ENCODE results near the gene VARS1. TPM values are rescaled to one million over a fixed set of nuclear protein-coding genes. Genes with fewer than 3 reads are reported as not detected.

The VARS1 gene
- total RNA-seq, 6 donors from 2014 or later: 21.2 to 67.8 (median 39.7) TPM

DNA sequence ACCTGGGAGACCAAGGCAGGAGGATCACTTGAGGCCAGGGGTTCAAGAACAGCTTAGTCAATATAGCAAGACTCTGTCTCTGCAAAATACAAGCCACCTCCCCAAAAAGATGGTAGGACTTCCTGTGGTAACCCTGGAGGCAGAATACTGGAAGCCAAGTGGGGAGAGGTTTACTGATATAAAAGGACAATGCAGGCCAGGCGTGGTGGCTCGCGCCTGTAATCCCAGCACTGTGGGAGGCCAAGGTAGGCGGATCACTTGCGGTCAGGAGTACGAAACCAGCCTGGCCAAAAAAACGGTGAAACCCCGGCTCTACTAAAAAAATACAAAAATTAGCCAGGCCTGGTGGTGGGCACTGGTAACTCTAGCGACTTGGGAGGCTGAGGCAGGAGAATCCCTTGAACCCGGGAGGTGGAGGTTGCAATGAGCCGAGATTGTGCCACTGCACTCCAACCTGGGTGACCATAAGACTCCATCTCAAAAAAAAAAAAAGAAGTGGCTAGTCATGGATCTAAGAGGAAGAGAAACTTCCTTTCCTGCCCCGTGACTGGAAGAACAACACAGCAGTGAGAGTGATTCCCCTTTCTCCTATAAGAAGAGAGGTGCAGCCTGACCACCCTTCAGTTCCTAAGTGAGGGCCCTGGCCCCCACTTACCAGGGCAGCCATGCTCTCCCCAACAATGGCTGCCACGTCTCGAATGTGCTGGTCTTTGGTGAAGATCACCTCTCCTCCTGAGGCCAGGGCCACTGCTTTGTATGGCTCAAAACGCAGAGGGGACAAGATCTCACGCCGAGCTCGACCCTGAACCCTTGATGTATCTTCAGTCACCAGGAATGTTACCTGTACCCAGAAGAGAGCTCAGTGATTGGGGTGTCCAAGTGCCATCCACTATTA is 26.9 kb downstream of the VARS1 start:
- ATAC-seq (ENCODE audit: low FRiP score in 2 of 2): peak in 1 of 2 donors; percentile 50
- WGBS, 2 donors: 79 to 83% methylated on average over 18 of the region's 18 CpGs
- H3K36me3 ChIP-seq: no peaks in the 10 kb centered on the region
- H3K9me3 ChIP-seq: no peaks in the 10 kb centered on the region
- H3K4me3 ChIP-seq: no peak overlapping the region
- DNase-seq: no peak
- H3K27ac ChIP-seq: peak overlapping the region in 1 of 4 donors; percentile 60
- TF ChIP-seq POLR2AphosphoS5 (IDR thresholded peaks at IDR 0.05) (no peak), POLR2A (IDR thresholded peaks at IDR 0.05) (no peak), EP300 (IDR thresholded peaks at IDR 0.05) (no peak)
- no peaks in the 10 kb centered on the region for H3K27me3 ChIP-seq
- peaks cover 2 to 6% (median 4%) of the 10 kb centered on the region in 4 donors for H3K4me1 ChIP-seq

- no peak overlapping the region for H3K27ac ChIP-seq
- peaks cover 0 to 9% (median 7%) of the 10 kb centered on the region in 4 donors for H3K4me1 ChIP-seq
- no peaks in the 10 kb centered on the region for H3K27me3 ChIP-seq
- WGBS, 2 donors: 81 to 83% methylated on average over 6 of the region's 6 CpGs
- TF ChIP-seq CTCF (IDR thresholded peaks at IDR 0.05): no peak
- TF ChIP-seq POLR2A (IDR thresholded peaks at IDR 0.05): no peak
- no peak for TF ChIP-seq EP300 (IDR thresholded peaks at IDR 0.05)
- no peak for TF ChIP-seq POLR2AphosphoS5 (IDR thresholded peaks at IDR 0.05)
- no peaks in the 10 kb centered on the region for H3K9me3 ChIP-seq
- no peak for DNase-seq
- H3K36me3 ChIP-seq: no peaks in the 10 kb centered on the region
- no peak overlapping the region for H3K4me3 ChIP-seq
- no peak for ATAC-seq (ENCODE audit: low FRiP score in 2 of 2)
Measured at GRCh38 chr6:31767096-31767645, 28.4 kb downstream of the VARS1 start.

GRCh38 chr6:31765910-31766794 is 29.4 kb downstream of the VARS1 start:
- Histone ChIP-seq H3K4me1 (peaks cover 0 to 9% (median 7%) of the 10 kb centered on the region in 4 donors), H3K4me3 (peak overlapping the region in 2 of 4 donors; percentile 9 to 18), H3K9me3 (no peaks in the 10 kb centered on the region), H3K36me3 (no peaks in the 10 kb centered on the region), H3K27me3 (no peaks in the 10 kb centered on the region), H3K27ac (no peak overlapping the region)
- DNase-seq: peak in 1 of 2 donors; percentile 84
- TF ChIP-seq EP300 (IDR thresholded peaks at IDR 0.05) (no peak), CTCF (IDR thresholded peaks at IDR 0.05) (no peak), POLR2A (IDR thresholded peaks at IDR 0.05) (no peak), POLR2AphosphoS5 (IDR thresholded peaks at IDR 0.05) (no peak)
- 56 to 69% methylated on average over 35 to 42 of the region's 42 CpGs for WGBS, 2 donors
- peak in 1 of 2 donors; percentile 58 for ATAC-seq (ENCODE audit: low FRiP score in 2 of 2)

GRCh38 chr6:31765559-31765909 is 30.0 kb downstream of the VARS1 start:
- Histone ChIP-seq H3K36me3 (no peaks in the 10 kb centered on the region), H3K27ac (no peak overlapping the region), H3K4me1 (peaks cover 0 to 9% (median 7%) of the 10 kb centered on the region in 4 donors), H3K4me3 (no peak overlapping the region), H3K9me3 (no peaks in the 10 kb centered on the region), H3K27me3 (no peaks in the 10 kb centered on the region)
- ATAC-seq (ENCODE audit: low FRiP score in 2 of 2): no peak
- 73 to 83% methylated on average over 9 of the region's 9 CpGs for WGBS, 2 donors
- DNase-seq: peak in 1 of 2 donors; percentile 63
- TF ChIP-seq EP300 (IDR thresholded peaks at IDR 0.05) (no peak), CTCF (IDR thresholded peaks at IDR 0.05) (no peak), POLR2AphosphoS5 (IDR thresholded peaks at IDR 0.05) (no peak), POLR2A (IDR thresholded peaks at IDR 0.05) (no peak)

GRCh38 chr6:31764198-31764597 is 31.4 kb downstream of the VARS1 start:
- ATAC-seq (ENCODE audit: low FRiP score in 2 of 2) (no peak), DNase-seq (no peak)
- Histone ChIP-seq H3K36me3 (no peaks in the 10 kb centered on the region), H3K27ac (peak overlapping the region in 1 of 4 donors; percentile 3), H3K4me1 (peaks cover 0 to 7% (median 6%) of the 10 kb centered on the region in 4 donors), H3K9me3 (no peaks in the 10 kb centered on the region), H3K4me3 (no peak overlapping the region), H3K27me3 (no peaks in the 10 kb centered on the region)
- TF ChIP-seq EP300 (IDR thresholded peaks at IDR 0.05): no peak
- no peak for TF ChIP-seq CTCF (IDR thresholded peaks at IDR 0.05)
- no peak for TF ChIP-seq POLR2A (IDR thresholded peaks at IDR 0.05)
- no peak for TF ChIP-seq POLR2AphosphoS5 (IDR thresholded peaks at IDR 0.05)
- 78 to 83% methylated on average over 4 of the region's 4 CpGs for WGBS, 2 donors

Measured in upper lobe of left lung (tissue), 6 donors.